ENCODE measurements around the gene AATF.
A peak's percentile ranks its signal among the peaks of the same experiment; 100 is the strongest.

Gene AATF, protein sequence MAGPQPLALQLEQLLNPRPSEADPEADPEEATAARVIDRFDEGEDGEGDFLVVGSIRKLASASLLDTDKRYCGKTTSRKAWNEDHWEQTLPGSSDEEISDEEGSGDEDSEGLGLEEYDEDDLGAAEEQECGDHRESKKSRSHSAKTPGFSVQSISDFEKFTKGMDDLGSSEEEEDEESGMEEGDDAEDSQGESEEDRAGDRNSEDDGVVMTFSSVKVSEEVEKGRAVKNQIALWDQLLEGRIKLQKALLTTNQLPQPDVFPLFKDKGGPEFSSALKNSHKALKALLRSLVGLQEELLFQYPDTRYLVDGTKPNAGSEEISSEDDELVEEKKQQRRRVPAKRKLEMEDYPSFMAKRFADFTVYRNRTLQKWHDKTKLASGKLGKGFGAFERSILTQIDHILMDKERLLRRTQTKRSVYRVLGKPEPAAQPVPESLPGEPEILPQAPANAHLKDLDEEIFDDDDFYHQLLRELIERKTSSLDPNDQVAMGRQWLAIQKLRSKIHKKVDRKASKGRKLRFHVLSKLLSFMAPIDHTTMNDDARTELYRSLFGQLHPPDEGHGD

DNA sequence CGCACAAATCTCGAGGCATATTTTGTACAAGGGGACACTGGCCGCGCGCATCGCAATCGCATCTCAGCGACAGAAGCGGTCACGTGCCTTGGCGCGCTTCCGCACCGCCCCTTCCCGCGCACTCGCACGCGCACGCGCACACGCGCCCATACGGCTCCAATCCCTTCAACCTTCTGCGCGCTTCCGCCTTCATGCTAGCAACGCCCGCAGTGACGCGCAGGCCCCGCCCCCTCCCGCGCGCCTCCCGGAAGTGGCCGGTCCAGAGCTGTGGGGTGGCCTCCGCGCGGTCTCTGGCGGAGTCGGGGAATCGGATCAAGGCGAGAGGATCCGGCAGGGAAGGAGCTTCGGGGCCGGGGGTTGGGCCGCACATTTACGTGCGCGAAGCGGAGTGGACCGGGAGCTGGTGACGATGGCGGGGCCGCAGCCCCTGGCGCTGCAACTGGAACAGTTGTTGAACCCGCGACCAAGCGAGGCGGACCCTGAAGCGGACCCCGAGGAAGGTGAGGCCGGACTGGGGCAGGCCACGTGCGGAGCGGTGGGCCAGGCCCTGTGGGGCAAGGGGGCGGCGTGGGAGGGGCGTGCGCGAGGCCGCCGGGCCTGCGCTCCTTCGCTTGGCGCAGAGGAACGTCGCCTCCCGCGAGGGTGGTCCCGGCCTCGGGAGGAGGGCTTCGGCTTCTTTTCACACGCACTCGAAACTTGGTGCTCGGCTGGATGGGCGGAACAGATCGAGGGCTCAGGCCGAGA is at the start of gene AATF:
AATF (plus strand) TSS at position 238 of the 744 bp plus-strand sequence; CDS start at position 410, 172 bp downstream.
- TF ChIP-seq, protein P1, sequence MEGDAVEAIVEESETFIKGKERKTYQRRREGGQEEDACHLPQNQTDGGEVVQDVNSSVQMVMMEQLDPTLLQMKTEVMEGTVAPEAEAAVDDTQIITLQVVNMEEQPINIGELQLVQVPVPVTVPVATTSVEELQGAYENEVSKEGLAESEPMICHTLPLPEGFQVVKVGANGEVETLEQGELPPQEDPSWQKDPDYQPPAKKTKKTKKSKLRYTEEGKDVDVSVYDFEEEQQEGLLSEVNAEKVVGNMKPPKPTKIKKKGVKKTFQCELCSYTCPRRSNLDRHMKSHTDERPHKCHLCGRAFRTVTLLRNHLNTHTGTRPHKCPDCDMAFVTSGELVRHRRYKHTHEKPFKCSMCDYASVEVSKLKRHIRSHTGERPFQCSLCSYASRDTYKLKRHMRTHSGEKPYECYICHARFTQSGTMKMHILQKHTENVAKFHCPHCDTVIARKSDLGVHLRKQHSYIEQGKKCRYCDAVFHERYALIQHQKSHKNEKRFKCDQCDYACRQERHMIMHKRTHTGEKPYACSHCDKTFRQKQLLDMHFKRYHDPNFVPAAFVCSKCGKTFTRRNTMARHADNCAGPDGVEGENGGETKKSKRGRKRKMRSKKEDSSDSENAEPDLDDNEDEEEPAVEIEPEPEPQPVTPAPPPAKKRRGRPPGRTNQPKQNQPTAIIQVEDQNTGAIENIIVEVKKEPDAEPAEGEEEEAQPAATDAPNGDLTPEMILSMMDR (conservative IDR thresholded peaks at IDR 0.05): no peak
- TF ChIP-seq ZFX (IDR thresholded peaks at IDR 0.05): peak; percentile 91
- peak within 1 kb of the TSS; percentile 93 for H3K27ac ChIP-seq

GRCh38 chr17:36899250-36900159 is 49.2 kb upstream of the AATF start:
- TF ChIP-seq ZFX (IDR thresholded peaks at IDR 0.05): no peak
- TF ChIP-seq, protein P1 (conservative IDR thresholded peaks at IDR 0.05): no peak
- no peak overlapping the region for H3K27ac ChIP-seq

- H3K27ac ChIP-seq: no peak overlapping the region
- TF ChIP-seq ZFX (IDR thresholded peaks at IDR 0.05): no peak
- TF ChIP-seq, protein P1 (conservative IDR thresholded peaks at IDR 0.05): no peak
Measured at GRCh38 chr17:36900160-36900512, 48.6 kb upstream of the AATF start.

DNA sequence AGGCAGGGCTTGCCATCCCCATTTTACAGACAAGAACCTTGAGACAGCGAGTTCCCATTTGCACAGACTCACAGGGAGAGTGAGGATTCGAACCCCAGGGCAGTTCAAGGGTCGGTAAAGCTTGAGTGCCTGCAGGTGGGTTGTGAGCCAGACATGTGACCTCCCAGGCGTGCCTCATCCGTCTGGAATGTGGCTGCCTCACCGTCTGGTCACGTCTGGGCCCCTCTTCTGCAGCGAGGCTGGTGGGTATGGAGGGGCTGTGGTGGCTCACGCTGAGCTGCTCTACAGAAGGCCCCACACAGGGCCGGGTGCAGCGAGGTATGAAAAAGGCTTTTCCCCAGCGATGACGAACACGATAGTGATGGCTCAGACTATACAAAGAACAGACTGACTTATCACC is 47.2 kb upstream of the AATF start:
- no peak overlapping the region for H3K27ac ChIP-seq
- TF ChIP-seq ZFX (IDR thresholded peaks at IDR 0.05): no peak
- TF ChIP-seq, protein P1 (conservative IDR thresholded peaks at IDR 0.05): no peak

DNA sequence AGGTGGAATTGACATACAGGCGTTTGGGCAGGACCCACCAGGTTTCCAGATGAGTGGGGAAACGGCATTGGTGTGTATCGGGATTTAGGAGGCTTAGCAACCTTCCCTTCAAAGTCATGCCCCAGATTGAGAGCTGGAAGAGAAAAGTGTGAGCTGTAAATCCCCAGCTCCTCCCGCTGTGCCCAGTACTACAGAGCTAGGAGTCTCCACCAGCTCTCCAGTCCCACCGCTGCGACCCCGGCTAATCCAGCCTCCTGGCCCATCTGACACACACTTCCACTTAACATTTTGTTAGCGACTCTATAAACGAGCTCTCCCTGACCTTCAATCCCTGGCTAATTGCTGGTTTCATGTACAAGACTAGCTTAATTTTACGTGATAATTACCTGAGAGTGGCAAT is 41.3 kb upstream of the AATF start:
- H3K27ac ChIP-seq: no peak overlapping the region
- no peak for TF ChIP-seq ZFX (IDR thresholded peaks at IDR 0.05)
- TF ChIP-seq, protein P1 (conservative IDR thresholded peaks at IDR 0.05): no peak

DNA sequence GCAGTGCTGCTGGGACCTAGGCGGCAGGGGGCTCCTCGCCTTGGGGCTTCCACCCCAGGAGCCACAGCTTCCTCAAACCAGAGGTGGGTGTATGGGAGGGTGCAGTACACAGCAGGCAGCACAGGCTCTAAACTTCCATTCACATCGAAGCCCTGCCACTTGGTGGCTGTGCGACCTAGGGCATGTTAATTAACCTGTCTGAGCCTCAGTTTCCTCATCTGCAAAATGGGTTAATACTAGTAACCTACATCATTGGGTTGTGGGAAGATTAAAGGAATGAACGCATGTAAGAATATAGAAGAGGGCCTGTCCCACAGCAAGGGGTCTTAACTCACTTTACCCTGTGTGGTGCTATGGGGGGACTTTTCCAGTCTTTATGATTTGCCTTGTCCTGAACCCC is 38.2 kb upstream of the AATF start:
- no peak overlapping the region for H3K27ac ChIP-seq
- TF ChIP-seq, protein P1 (conservative IDR thresholded peaks at IDR 0.05): no peak
- no peak for TF ChIP-seq ZFX (IDR thresholded peaks at IDR 0.05)

Measured in C4-2B (cell line).